GM23338 (cell line): ENCODE results near the gene LYZL1. TPM values are rescaled to one million over a fixed set of nuclear protein-coding genes. Genes with fewer than 3 reads are reported as not detected.
A peak's percentile ranks its signal among the peaks of the same experiment; 100 is the strongest.

Experiments used
- ATAC-seq: fragments of 200-7000 bp; cut with Tn5 transposase; 3 replicates; pipeline ENCODE4 v1.9.1; 2020
- DNase-seq: peaks from one replicate; pipeline ENCODE4 v3.0.0-alpha.2; 2015; ENCODE audit warnings: low spot score
- H2AFZ ChIP-seq: fragments of 200-600 bp; sonication (generic); 2 replicates; pipeline ENCODE4 v1.8.0; 2016; ENCODE audit warnings: antibody characterized with exemption, mild to moderate bottlenecking, moderate library complexity
- H3F3A ChIP-seq: fragments of 200-600 bp; sonication (generic); replicated peaks from 2 replicates; pipeline ENCODE4 v1.8.0; 2017; ENCODE audit warnings: antibody characterized with exemption, mixed run types, low read depth
- H3K27ac ChIP-seq: fragments of 200-600 bp; sonication (generic); 2 replicates; pipeline ENCODE4 v1.6.1; 2016; ENCODE audit warnings: low read depth
- H3K27me3 ChIP-seq: fragments of 200-600 bp; sonication (generic); 2 replicates; pipeline ENCODE4 v1.8.0; 2016; ENCODE audit warnings: mild to moderate bottlenecking, mixed run types, moderate library complexity; ENCODE audit not compliant: insufficient read depth
- H3K36me3 ChIP-seq: fragments of 200-600 bp; sonication (generic); 2 replicates; pipeline ENCODE4 v1.8.0; 2016; ENCODE audit warnings: mild to moderate bottlenecking; ENCODE audit not compliant: insufficient read depth
- H3K4me1 ChIP-seq: fragments of 200-600 bp; sonication (generic); 2 replicates; pipeline ENCODE4 v1.8.0; 2016; ENCODE audit warnings: mild to moderate bottlenecking, moderate library complexity; ENCODE audit not compliant: insufficient read depth
- H3K4me2 ChIP-seq: fragments of 200-600 bp; sonication (generic); 2 replicates; pipeline ENCODE4 v1.7.1; 2017; ENCODE audit warnings: mixed run types
- H3K4me3 ChIP-seq: fragments of 200-600 bp; sonication (generic); 2 replicates; pipeline ENCODE4 v1.6.1; 2016; ENCODE audit warnings: mixed run types
- H3K79me2 ChIP-seq: fragments of 200-600 bp; sonication (generic); replicated peaks from 2 replicates; pipeline ENCODE4 v1.8.0; 2017; ENCODE audit warnings: mild to moderate bottlenecking; ENCODE audit not compliant: insufficient read depth
- H3K9me2 ChIP-seq: fragments of 200-600 bp; sonication (generic); 2 replicates; pipeline ENCODE4 v1.8.0; 2017; ENCODE audit not compliant: insufficient read depth
- H4K20me1 ChIP-seq: fragments of 200-600 bp; sonication (generic); replicated peaks from 2 replicates; pipeline ENCODE4 v1.8.0; 2017; ENCODE audit warnings: mild to moderate bottlenecking; ENCODE audit not compliant: insufficient read depth
- H3K27ac Mint-ChIP-seq: 2 replicates; pipeline ENCODE4 v1.8.0; 2020; ENCODE audit warnings: inconsistent platforms, mild to moderate bottlenecking, moderate library complexity, mixed read lengths
- H3K27me3 Mint-ChIP-seq: 3 replicates; pipeline ENCODE4 v1.8.0; 2022; ENCODE audit warnings: low read depth, mild to moderate bottlenecking, moderate library complexity, mixed read lengths, inconsistent platforms; ENCODE audit not compliant: insufficient read depth, poor library complexity
- H3K36me3 Mint-ChIP-seq: 3 replicates; pipeline ENCODE4 v1.8.0; 2021; ENCODE audit warnings: low read depth, mild to moderate bottlenecking, inconsistent platforms, moderate library complexity, mixed read lengths
- H3K4me1 Mint-ChIP-seq: 3 replicates; pipeline ENCODE4 v1.8.0; 2020; ENCODE audit warnings: mild to moderate bottlenecking, inconsistent platforms, mixed read lengths
- H3K4me3 Mint-ChIP-seq: 3 replicates; pipeline ENCODE4 v1.8.0; 2021; ENCODE audit warnings: moderate library complexity, mild to moderate bottlenecking, inconsistent platforms, mixed read lengths
- H3K9me3 Mint-ChIP-seq: 3 replicates; pipeline ENCODE4 v1.8.0; 2020; ENCODE audit warnings: moderate library complexity, mild to moderate bottlenecking, inconsistent platforms, mixed read lengths
- CREB1 ChIP-seq: fragments of 250-450 bp; sonication (Bioruptor Pico); IDR thresholded peaks from 2 replicates; pipeline ENCODE4 v1.5.0; 2020; ENCODE audit warnings: low read depth, mild to moderate bottlenecking, moderate library complexity
- ETS1 ChIP-seq: IDR thresholded peaks from 2 replicates; pipeline ENCODE4 v1.6.1; 2016; ENCODE audit warnings: antibody characterized with exemption
- EZH2 ChIP-seq: fragments of 200-600 bp; sonication (generic); IDR thresholded peaks from one replicate; pipeline ENCODE4 v1.8.0; 2017; ENCODE audit warnings: antibody characterized with exemption, mild to moderate bottlenecking, low read depth; ENCODE audit not compliant: unreplicated experiment
- EZH2phosphoT487 ChIP-seq: fragments of 200-600 bp; sonication (generic); IDR thresholded peaks from one replicate; pipeline ENCODE4 v1.8.1; 2018; ENCODE audit warnings: antibody characterized with exemption; ENCODE audit not compliant: unreplicated experiment
- JUNB ChIP-seq: IDR thresholded peaks from one replicate; pipeline ENCODE4 v1.6.1; 2016; ENCODE audit warnings: antibody characterized with exemption; ENCODE audit not compliant: unreplicated experiment
- NANOG ChIP-seq: IDR thresholded peaks from 2 replicates; pipeline ENCODE4 v1.6.1; 2016; ENCODE audit warnings: antibody characterized with exemption, borderline replicate concordance
- POLR2AphosphoS5 ChIP-seq: IDR thresholded peaks from 2 replicates; pipeline ENCODE4 v1.6.1; 2016; ENCODE audit warnings: antibody characterized with exemption, low read depth
- REST ChIP-seq: IDR thresholded peaks from one replicate; pipeline ENCODE4 v1.6.1; 2018; ENCODE audit warnings: antibody characterized with exemption; ENCODE audit not compliant: unreplicated experiment
- STAT1 ChIP-seq: IDR thresholded peaks from one replicate; pipeline ENCODE4 v1.6.1; 2016; ENCODE audit warnings: antibody characterized with exemption; ENCODE audit not compliant: unreplicated experiment
- ZNF114 ChIP-seq: fragments of 250-450 bp; sonication (Bioruptor Pico); IDR thresholded peaks from 2 replicates; pipeline ENCODE4 v1.5.0; 2020; ENCODE audit warnings: mild to moderate bottlenecking, moderate library complexity
- ZNF331 ChIP-seq: fragments of 250-450 bp; sonication (Bioruptor Pico); IDR thresholded peaks from 2 replicates; pipeline ENCODE4 v1.5.0; 2020; ENCODE audit warnings: low read depth, mild to moderate bottlenecking, moderate library complexity
- polyA plus RNA-seq: library from polyadenylated mRNA; unstranded; fragments of >200 nt; fragmentation: Nextera tagmentation; extraction: Ambion mirVana; gene quantifications from 2 replicates; pipeline ENCODE4 v1.2.1, GENCODE V29; 2016
- total RNA-seq: library from RNA; depleted of rRNA; stranded (reverse); fragments of >200 nt; shearing (Covaris generic); gene quantifications from 2 replicates; pipeline ENCODE4 v1.2.3, GENCODE V29; 2014
- TF ChIP-seq, protein P1 (sequence below), 2 experiments: fragments of 200-600 bp in 1 of 2; sonication (generic) in 1 of 2; conservative IDR thresholded peaks; 2 replicates each; pipeline versions ENCODE4 v1.5.1 to v1.6.1; 2016 to 2017; ENCODE audit warnings: antibody characterized with exemption in 2 of 2, low read depth in 2 of 2, mild to moderate bottlenecking in 2 of 2, moderate library complexity in 1 of 2
- TF ChIP-seq, protein P2 (sequence below): fragments of 250-450 bp; sonication (Bioruptor Pico); IDR thresholded peaks from 2 replicates; pipeline ENCODE4 v1.5.0; 2020; ENCODE audit warnings: mild to moderate bottlenecking, moderate library complexity

Gene LYZL1
- total and polyA plus RNA-seq, 2 experiments from 2014 or later: not detected

GRCh38 chr10:29257106-29257783 lies 31.6 kb upstream of the LYZL1 start:
- TF ChIP-seq EZH2: no peak
- TF ChIP-seq JUNB: no peak
- TF ChIP-seq, protein P1, sequence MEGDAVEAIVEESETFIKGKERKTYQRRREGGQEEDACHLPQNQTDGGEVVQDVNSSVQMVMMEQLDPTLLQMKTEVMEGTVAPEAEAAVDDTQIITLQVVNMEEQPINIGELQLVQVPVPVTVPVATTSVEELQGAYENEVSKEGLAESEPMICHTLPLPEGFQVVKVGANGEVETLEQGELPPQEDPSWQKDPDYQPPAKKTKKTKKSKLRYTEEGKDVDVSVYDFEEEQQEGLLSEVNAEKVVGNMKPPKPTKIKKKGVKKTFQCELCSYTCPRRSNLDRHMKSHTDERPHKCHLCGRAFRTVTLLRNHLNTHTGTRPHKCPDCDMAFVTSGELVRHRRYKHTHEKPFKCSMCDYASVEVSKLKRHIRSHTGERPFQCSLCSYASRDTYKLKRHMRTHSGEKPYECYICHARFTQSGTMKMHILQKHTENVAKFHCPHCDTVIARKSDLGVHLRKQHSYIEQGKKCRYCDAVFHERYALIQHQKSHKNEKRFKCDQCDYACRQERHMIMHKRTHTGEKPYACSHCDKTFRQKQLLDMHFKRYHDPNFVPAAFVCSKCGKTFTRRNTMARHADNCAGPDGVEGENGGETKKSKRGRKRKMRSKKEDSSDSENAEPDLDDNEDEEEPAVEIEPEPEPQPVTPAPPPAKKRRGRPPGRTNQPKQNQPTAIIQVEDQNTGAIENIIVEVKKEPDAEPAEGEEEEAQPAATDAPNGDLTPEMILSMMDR (conservative IDR thresholded peaks at IDR 0.05; ENCODE audit: low read depth in 2 of 2): no peak
- no peak for TF ChIP-seq REST
- no peak for TF ChIP-seq CREB1 (CRISPR knock-in tag)
- no peak for TF ChIP-seq EZH2phosphoT487
- TF ChIP-seq ETS1: no peak
- TF ChIP-seq ZNF331 (CRISPR knock-in tag): no peak
- no peak for TF ChIP-seq NANOG
- TF ChIP-seq STAT1: no peak
- TF ChIP-seq, protein P2, sequence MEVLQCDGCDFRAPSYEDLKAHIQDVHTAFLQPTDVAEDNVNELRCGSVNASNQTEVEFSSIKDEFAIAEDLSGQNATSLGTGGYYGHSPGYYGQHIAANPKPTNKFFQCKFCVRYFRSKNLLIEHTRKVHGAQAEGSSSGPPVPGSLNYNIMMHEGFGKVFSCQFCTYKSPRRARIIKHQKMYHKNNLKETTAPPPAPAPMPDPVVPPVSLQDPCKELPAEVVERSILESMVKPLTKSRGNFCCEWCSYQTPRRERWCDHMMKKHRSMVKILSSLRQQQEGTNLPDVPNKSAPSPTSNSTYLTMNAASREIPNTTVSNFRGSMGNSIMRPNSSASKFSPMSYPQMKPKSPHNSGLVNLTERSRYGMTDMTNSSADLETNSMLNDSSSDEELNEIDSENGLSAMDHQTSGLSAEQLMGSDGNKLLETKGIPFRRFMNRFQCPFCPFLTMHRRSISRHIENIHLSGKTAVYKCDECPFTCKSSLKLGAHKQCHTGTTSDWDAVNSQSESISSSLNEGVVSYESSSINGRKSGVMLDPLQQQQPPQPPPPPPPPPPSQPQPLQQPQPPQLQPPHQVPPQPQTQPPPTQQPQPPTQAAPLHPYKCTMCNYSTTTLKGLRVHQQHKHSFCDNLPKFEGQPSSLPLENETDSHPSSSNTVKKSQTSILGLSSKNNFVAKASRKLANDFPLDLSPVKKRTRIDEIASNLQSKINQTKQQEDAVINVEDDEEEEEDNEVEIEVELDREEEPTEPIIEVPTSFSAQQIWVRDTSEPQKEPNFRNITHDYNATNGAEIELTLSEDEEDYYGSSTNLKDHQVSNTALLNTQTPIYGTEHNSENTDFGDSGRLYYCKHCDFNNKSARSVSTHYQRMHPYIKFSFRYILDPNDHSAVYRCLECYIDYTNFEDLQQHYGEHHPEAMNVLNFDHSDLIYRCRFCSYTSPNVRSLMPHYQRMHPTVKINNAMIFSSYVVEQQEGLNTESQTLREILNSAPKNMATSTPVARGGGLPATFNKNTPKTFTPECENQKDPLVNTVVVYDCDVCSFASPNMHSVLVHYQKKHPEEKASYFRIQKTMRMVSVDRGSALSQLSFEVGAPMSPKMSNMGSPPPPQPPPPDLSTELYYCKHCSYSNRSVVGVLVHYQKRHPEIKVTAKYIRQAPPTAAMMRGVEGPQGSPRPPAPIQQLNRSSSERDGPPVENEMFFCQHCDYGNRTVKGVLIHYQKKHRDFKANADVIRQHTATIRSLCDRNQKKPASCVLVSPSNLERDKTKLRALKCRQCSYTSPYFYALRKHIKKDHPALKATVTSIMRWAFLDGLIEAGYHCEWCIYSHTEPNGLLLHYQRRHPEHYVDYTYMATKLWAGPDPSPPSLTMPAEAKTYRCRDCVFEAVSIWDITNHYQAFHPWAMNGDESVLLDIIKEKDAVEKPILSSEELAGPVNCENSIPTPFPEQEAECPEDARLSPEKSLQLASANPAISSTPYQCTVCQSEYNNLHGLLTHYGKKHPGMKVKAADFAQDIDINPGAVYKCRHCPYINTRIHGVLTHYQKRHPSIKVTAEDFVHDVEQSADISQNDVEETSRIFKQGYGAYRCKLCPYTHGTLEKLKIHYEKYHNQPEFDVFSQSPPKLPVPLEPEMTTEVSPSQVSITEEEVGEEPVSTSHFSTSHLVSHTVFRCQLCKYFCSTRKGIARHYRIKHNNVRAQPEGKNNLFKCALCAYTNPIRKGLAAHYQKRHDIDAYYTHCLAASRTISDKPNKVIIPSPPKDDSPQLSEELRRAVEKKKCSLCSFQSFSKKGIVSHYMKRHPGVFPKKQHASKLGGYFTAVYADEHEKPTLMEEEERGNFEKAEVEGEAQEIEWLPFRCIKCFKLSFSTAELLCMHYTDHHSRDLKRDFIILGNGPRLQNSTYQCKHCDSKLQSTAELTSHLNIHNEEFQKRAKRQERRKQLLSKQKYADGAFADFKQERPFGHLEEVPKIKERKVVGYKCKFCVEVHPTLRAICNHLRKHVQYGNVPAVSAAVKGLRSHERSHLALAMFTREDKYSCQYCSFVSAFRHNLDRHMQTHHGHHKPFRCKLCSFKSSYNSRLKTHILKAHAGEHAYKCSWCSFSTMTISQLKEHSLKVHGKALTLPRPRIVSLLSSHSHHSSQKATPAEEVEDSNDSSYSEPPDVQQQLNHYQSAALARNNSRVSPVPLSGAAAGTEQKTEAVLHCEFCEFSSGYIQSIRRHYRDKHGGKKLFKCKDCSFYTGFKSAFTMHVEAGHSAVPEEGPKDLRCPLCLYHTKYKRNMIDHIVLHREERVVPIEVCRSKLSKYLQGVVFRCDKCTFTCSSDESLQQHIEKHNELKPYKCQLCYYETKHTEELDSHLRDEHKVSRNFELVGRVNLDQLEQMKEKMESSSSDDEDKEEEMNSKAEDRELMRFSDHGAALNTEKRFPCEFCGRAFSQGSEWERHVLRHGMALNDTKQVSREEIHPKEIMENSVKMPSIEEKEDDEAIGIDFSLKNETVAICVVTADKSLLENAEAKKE (CRISPR knock-in tag): no peak
- TF ChIP-seq ZNF114 (CRISPR knock-in tag): no peak
- TF ChIP-seq POLR2AphosphoS5: no peak
- no peaks in the 10 kb centered on the region for H3K9me3 Mint-ChIP-seq
- no peak overlapping the region for H3K27ac Mint-ChIP-seq
- no peaks in the 10 kb centered on the region for H3K36me3 Mint-ChIP-seq
- peaks cover 9% of the 10 kb centered on the region for H3K4me1 ChIP-seq
- no peaks in the 10 kb centered on the region for H3K36me3 ChIP-seq
- peaks cover 2% of the 10 kb centered on the region for H3K27me3 Mint-ChIP-seq
- H3K27me3 ChIP-seq: no peaks in the 10 kb centered on the region
- peaks cover 11% of the 10 kb centered on the region for H3K4me1 Mint-ChIP-seq
- H3K4me3 Mint-ChIP-seq: no peak overlapping the region
- no peaks in the 10 kb centered on the region; the same call in 1 of the 2 replicates for H3F3A ChIP-seq
- DNase-seq (no peak), ATAC-seq (no peak)
- no peak overlapping the region for H3K27ac ChIP-seq
- no peaks in the 10 kb centered on the region for H3K79me2 ChIP-seq
- H3K9me2 ChIP-seq: 0 out of 2 replicates have a peak, but pooled peaks cover under 1% of the 10 kb centered on the region
- no peak overlapping the region for H3K4me3 ChIP-seq
- no peaks in the 10 kb centered on the region for H4K20me1 ChIP-seq
- peak overlapping the region; percentile 95; the same call in 1 of the 2 replicates for H2AFZ ChIP-seq
- no peak overlapping the region for H3K4me2 ChIP-seq
